ENCODE results near the gene HOXD13.
A peak's percentile ranks its signal among the peaks of the same experiment; 100 is the strongest.

Gene HOXD13

DNA sequence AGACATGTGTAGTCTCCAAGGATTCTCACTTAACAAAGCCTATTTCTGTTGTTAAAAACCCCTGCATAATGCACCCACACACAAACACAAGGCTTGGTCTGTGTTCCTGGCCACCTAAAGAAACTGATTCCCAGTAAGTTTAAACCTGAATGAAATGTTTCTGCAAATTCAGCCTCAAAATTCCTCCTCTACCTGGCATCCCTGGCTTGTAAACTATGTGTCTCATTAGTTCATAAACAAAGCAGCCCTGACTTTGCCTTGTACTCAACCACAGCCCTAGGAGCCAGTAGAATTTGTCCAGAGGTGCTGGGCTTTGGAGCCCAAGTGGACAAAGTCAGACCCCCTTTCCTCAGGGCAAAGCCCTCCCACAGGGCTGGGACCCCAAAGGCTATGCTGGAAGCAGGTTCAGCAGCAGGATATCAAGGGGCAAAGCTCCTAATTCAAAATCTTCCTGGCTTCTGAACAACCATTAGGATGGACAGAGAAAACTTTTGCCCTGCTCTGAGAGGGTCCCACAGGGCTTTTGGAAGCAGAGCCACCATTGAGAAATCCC, 2.6 kb upstream of the HOXD13 start:
- intact Hi-C loops (cut with DNase I; ENCODE audit: low total_unique reads), result loop anchor here (2.0 to 5.0 kb wide), 2 partner anchors 88 to 401 kb away; partner anchors contain the start of gene LNPK
- Histone ChIP-seq H3K27me3 (peaks cover 9 to 100% of the 10 kb centered on the region in 2 donors), H3K36me3 (no peaks in the 10 kb centered on the region), H3K4me1 (peaks cover 0 to 47% (median 37%) of the 10 kb centered on the region in 4 donors), H3K9me3 (no peaks in the 10 kb centered on the region), H3K4me3 (no peak overlapping the region), H3K27ac (no peak overlapping the region)
- TF ChIP-seq, protein P1, sequence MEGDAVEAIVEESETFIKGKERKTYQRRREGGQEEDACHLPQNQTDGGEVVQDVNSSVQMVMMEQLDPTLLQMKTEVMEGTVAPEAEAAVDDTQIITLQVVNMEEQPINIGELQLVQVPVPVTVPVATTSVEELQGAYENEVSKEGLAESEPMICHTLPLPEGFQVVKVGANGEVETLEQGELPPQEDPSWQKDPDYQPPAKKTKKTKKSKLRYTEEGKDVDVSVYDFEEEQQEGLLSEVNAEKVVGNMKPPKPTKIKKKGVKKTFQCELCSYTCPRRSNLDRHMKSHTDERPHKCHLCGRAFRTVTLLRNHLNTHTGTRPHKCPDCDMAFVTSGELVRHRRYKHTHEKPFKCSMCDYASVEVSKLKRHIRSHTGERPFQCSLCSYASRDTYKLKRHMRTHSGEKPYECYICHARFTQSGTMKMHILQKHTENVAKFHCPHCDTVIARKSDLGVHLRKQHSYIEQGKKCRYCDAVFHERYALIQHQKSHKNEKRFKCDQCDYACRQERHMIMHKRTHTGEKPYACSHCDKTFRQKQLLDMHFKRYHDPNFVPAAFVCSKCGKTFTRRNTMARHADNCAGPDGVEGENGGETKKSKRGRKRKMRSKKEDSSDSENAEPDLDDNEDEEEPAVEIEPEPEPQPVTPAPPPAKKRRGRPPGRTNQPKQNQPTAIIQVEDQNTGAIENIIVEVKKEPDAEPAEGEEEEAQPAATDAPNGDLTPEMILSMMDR (IDR thresholded peaks at IDR 0.05), result no peak
- DNase-seq, result no peak

DNA sequence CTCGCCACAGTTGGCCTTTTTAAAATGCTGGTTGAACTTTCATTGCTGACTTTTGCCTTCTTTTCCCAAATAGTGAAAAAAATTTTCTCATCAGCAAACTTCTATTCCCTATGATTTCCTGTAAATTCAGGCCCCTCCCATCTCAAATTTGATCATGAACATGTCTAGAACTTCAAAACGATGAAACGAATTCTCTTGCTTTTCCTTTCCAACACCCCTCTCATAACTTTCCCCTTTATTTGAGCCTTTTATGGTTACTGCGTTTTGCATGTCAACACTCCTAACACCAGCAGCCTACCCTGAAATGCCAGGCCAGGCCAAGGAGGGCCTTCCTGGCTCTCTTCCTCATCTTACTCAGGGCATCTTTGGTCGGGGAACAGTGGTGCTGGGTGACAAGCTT, 1.7 kb upstream of the HOXD13 start:
- no peak overlapping the region for H3K27ac ChIP-seq
- H3K4me3 ChIP-seq, result no peak overlapping the region
- H3K4me1 ChIP-seq, result peaks cover 0 to 38% (median 28%) of the 10 kb centered on the region in 4 donors
- DNase-seq, result no peak
- TF ChIP-seq, protein P1 (IDR thresholded peaks at IDR 0.05), result no peak
- peaks cover 9 to 100% of the 10 kb centered on the region in 2 donors for H3K27me3 ChIP-seq
- intact Hi-C loops (cut with DNase I; ENCODE audit: low total_unique reads), result loop anchor here (5.0 kb wide), 1 partner anchor 89 kb away; the partner anchor contains the start of gene LNPK
- no peaks in the 10 kb centered on the region for H3K9me3 ChIP-seq
- H3K36me3 ChIP-seq, result no peaks in the 10 kb centered on the region

DNA sequence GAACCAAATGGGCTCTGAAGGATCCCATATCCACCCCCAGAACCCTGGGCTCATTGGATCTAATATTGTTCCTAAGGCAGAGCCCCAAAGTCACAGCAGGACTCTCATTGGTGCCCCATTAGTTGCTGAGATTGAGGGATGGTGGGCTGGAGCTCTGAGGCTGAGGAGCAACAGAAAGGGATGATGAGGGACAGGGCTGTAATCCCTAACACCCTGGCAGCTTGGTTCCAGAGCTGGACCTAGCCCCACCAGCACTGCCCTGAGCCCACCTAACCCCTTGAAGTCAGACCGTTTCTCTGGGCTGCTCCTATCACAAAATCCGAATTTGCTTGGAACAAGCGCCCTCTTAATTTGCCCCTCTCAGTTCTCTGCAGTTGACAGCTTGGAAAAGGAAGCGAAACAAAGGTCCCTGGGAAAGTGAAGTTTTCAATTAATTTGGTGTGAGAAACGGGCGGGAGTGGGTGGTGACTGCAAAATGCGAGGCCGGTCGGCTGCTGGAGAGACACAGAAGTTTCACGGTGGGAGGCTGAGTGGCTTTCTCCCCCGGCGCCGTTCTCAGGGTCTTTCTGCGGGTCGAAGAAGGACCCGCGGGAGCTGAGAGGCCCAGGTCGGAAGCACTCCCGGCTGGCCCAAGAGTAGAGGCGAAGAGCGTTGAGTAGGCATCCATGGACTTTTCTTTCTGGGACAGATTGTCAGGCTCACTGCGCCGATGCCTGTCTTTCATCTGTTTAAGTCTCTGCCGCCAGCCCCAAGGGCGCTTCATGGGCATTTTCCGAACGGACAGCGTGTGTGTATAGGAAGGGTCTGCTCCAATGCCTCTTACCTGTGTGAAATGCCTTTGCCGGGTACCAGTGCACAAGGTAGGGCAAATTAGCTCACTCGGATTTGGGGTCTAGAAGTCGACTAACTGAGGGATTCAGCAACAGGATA, 927 bp upstream of the HOXD13 start:
- intact Hi-C loops (cut with DNase I; ENCODE audit: low total_unique reads), result loop anchor here (5.0 kb wide), 1 partner anchor 89 kb away; the partner anchor contains the start of gene LNPK
- Histone ChIP-seq H3K4me1 (peaks cover 0 to 34% (median 25%) of the 10 kb centered on the region in 4 donors), H3K27ac (no peak overlapping the region)

DNA sequence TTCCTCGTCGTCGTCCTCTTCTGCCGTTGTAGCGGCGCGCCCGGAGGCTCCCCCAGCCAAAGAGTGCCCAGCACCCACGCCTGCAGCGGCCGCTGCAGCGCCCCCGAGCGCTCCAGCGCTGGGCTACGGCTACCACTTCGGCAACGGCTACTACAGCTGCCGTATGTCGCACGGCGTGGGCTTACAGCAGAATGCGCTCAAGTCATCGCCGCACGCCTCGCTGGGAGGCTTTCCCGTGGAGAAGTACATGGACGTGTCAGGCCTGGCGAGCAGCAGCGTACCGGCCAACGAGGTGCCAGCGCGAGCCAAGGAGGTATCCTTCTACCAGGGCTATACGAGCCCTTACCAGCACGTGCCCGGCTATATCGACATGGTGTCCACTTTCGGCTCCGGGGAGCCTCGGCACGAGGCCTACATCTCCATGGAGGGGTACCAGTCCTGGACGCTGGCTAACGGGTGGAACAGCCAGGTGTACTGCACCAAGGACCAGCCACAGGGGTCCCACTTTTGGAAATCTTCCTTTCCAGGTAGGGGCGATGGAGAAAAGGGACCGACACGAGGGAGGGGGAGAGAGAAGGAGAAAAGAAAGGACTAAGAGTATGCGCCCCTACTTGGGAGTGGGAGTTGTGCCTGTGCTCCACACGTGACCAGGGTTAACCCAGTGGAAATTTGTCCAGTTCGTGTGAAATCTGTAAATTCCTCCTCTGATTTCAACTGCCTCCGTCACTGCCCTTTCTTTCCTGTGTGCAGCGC, 800 bp downstream of the HOXD13 start:
- peak in 1 of 2 donors; percentile 64 for DNase-seq
- Histone ChIP-seq H3K36me3 (no peaks in the 10 kb centered on the region), H3K9me3 (no peaks in the 10 kb centered on the region), H3K27ac (no peak overlapping the region), H3K4me1 (peaks cover 0 to 45% (median 36%) of the 10 kb centered on the region in 4 donors), H3K27me3 (peaks cover 7 to 100% of the 10 kb centered on the region in 2 donors), H3K4me3 (peak overlapping the region; percentile 22 to 44)
- TF ChIP-seq, protein P1 (IDR thresholded peaks at IDR 0.05), result no peak
- intact Hi-C loops (cut with DNase I; ENCODE audit: low total_unique reads), result loop anchor here (5.0 kb wide), 1 partner anchor 91 kb away; the partner anchor contains the start of gene LNPK

More for the DNA sequence above, 927 bp upstream of the HOXD13 start:
- H3K4me3 ChIP-seq, result no peak overlapping the region
- no peaks in the 10 kb centered on the region for H3K9me3 ChIP-seq
- TF ChIP-seq, protein P1 (IDR thresholded peaks at IDR 0.05), result no peak
- H3K36me3 ChIP-seq, result no peaks in the 10 kb centered on the region
- peaks cover 7 to 100% of the 10 kb centered on the region in 2 donors for H3K27me3 ChIP-seq
- peak in 1 of 2 donors; percentile 48 for DNase-seq

DNA sequence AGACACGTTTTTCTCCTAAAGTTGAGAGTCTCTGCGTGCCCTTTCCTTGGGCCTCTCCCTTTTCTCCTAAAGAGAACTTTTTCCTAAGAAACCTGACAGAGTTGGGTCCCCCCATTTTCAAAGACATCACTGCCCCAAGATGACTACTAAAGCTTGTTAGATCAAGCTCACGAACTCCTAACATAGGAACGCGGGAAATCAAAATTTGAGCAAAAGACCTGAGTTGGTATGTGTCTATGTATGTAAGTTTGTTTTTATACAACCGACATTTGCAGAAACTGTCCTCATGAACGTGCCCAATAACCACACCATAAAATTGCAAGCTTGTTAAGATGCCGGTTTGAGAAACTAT, 1.4 kb downstream of the HOXD13 start:
- TF ChIP-seq, protein P1 (IDR thresholded peaks at IDR 0.05), result no peak
- Histone ChIP-seq H3K9me3 (no peaks in the 10 kb centered on the region), H3K36me3 (no peaks in the 10 kb centered on the region), H3K27me3 (peaks cover 7 to 100% of the 10 kb centered on the region in 2 donors), H3K4me1 (peaks cover 0 to 47% (median 39%) of the 10 kb centered on the region in 4 donors), H3K27ac (no peak overlapping the region), H3K4me3 (no peak overlapping the region)
- DNase-seq, result no peak
- intact Hi-C loops (cut with DNase I; ENCODE audit: low total_unique reads), result loop anchor here (5.0 kb wide), 1 partner anchor 92 kb away; the partner anchor contains the start of gene LNPK
